HCT116 (cell line): ENCODE data around the gene CEP72. TPM values are rescaled to one million over a fixed set of nuclear protein-coding genes. Genes with fewer than 3 reads are reported as not detected.

Experiments used
- ATAC-seq: fragments of 200-7000 bp; cut with Tn5 transposase; 2 replicates; pipeline ENCODE4 v1.9.1; 2020; ENCODE audit warnings: mild to moderate bottlenecking, moderate library complexity
- BruUV-seq: library from RNA; stranded (reverse); fragments of 400-500 nt; replicated peaks from 2 replicates; lab custom pipeline; 2021; lab: Mats Ljungman, UMichigan
- CTCF ChIA-PET: fragments of 300-600 bp; sonication (Branson Sonifier 250); formaldehyde crosslinking; loops from one replicate; lab custom pipeline; 2021; ENCODE audit warnings: antibody characterized with exemption; lab: Charles Lee
- POLR2A ChIA-PET: fragments of 300-600, 350-600 bp; sonication (Branson Sonifier 250); formaldehyde crosslinking; loops from one replicate; lab custom pipeline; 2021; ENCODE audit warnings: antibody characterized with exemption; lab: Charles Lee
- RAD21 ChIA-PET, 2 experiments: fragments of 300-600 bp; sonication (Branson Sonifier 250); formaldehyde crosslinking; loops; one replicate each; lab custom pipeline; 2023; ENCODE audit warnings: low total read pairs in 2 of 2; ENCODE audit not compliant: uncharacterized antibody in 2 of 2, unreplicated experiment in 2 of 2, low non-redundant PET in 1 of 2; lab: Charles Lee
- DNase-seq: peaks from one replicate; pipeline ENCODE4 v3.0.0-alpha.2; 2010; ENCODE audit warnings: low read depth, low spot score
- H2AFZ ChIP-seq: fragments of 200-600 bp; shearing (Covaris generic), sonication (generic); 2 replicates; pipeline ENCODE4 v1.6.1; 2017; ENCODE audit warnings: low read depth, mixed run types, mixed read lengths, antibody characterized with exemption, low read length; ENCODE audit not compliant: poor library complexity, severe bottlenecking
- H3K27ac ChIP-seq: 2 replicates; pipeline ENCODE4 v1.5.1; 2012; ENCODE audit warnings: low read depth, low read length
- H3K27me3 ChIP-seq: fragments of 200-600 bp; sonication (generic); 2 replicates; pipeline ENCODE4 v1.6.1; 2016; ENCODE audit warnings: mixed run types, low read length, mixed read lengths; ENCODE audit not compliant: insufficient read depth
- H3K36me3 ChIP-seq, 2 experiments: fragments of 200-500 bp in 1 of 2; fragments of 200-600 bp in 1 of 2; sonication (Bioruptor generic) in 1 of 2; sonication (generic) in 1 of 2; 2 replicates each; pipeline versions ENCODE4 v1.5.1 to v1.6.1; 2014 to 2016; ENCODE audit warnings: low read length in 2 of 2, inconsistent platforms in 1 of 2, mixed read lengths in 1 of 2, mixed run types in 1 of 2; ENCODE audit not compliant: insufficient read depth in 2 of 2, control insufficient read depth in 1 of 2
- H3K4me1 ChIP-seq, 2 experiments: fragments of 200-600 bp in 1 of 2; sonication (generic) in 1 of 2; 2 replicates each; pipeline versions ENCODE4 v1.5.1 to v1.6.1; 2012 to 2017; ENCODE audit warnings: low read length in 2 of 2, inconsistent platforms in 1 of 2, mild to moderate bottlenecking in 1 of 2, mixed read lengths in 1 of 2, mixed run types in 1 of 2, moderate library complexity in 1 of 2; ENCODE audit not compliant: insufficient read depth in 2 of 2, control insufficient read depth in 1 of 2
- H3K4me2 ChIP-seq: fragments of 200-600 bp; sonication (generic); 2 replicates; pipeline ENCODE4 v1.6.1; 2017; ENCODE audit warnings: mixed run types, low read length, mixed read lengths
- H3K4me3 ChIP-seq, 2 experiments: fragments of 200-600 bp in 1 of 2; sonication (generic) in 1 of 2; replicated peaks in 1 of 2; 2 replicates each; pipeline ENCODE4 v1.5.1; 2011 to 2016; ENCODE audit warnings: low read length in 2 of 2, control low read depth in 1 of 2, low read depth in 1 of 2, mild to moderate bottlenecking in 1 of 2, mixed read lengths in 1 of 2, mixed run types in 1 of 2
- H3K79me2 ChIP-seq: fragments of 200-600 bp; sonication (generic); 2 replicates; pipeline ENCODE4 v1.6.1; 2017; ENCODE audit warnings: mild to moderate bottlenecking, mixed run types, low read length, moderate library complexity, mixed read lengths; ENCODE audit not compliant: insufficient read depth
- H3K9ac ChIP-seq: fragments of 200-600 bp; sonication (generic); 2 replicates; pipeline ENCODE4 v1.6.1; 2016; ENCODE audit warnings: low read length, mixed read lengths
- H3K9me2 ChIP-seq: fragments of 200-600 bp; sonication (generic), shearing (Covaris generic); 2 replicates; pipeline ENCODE4 v1.6.1; 2017; ENCODE audit warnings: mixed run types, mild to moderate bottlenecking, moderate library complexity; ENCODE audit not compliant: insufficient read depth
- H3K9me3 ChIP-seq, 2 experiments: fragments of 200-500 bp in 1 of 2; fragments of 200-600 bp in 1 of 2; sonication (Bioruptor generic) in 1 of 2; sonication (generic) in 1 of 2; 2 replicates each; pipeline ENCODE4 v1.6.1; 2014 to 2017; ENCODE audit warnings: low read length in 2 of 2, mixed read lengths in 2 of 2, inconsistent platforms in 1 of 2, low read depth in 1 of 2, mild to moderate bottlenecking in 1 of 2, mixed run types in 1 of 2, moderate library complexity in 1 of 2; ENCODE audit not compliant: control insufficient read depth in 1 of 2, insufficient read depth in 1 of 2
- H4K20me1 ChIP-seq: fragments of 200-600 bp; sonication (generic), shearing (Covaris generic); 2 replicates; pipeline ENCODE4 v1.6.1; 2017; ENCODE audit warnings: mixed run types, mild to moderate bottlenecking, moderate library complexity; ENCODE audit not compliant: insufficient read depth
- CBX3 ChIP-seq: IDR thresholded peaks from 2 replicates; pipeline ENCODE4 v1.6.1; 2012; ENCODE audit warnings: low read depth
- CEBPB ChIP-seq: IDR thresholded peaks from 2 replicates; pipeline ENCODE4 v1.6.1; 2012; ENCODE audit warnings: low read depth
- EGR1 ChIP-seq: IDR thresholded peaks from 2 replicates; pipeline ENCODE4 v1.6.1; 2012; ENCODE audit warnings: low read depth
- ELF1 ChIP-seq: IDR thresholded peaks from 2 replicates; pipeline ENCODE4 v1.6.1; 2012; ENCODE audit warnings: low read depth, borderline replicate concordance
- EZH2 ChIP-seq: fragments of 200-600 bp; sonication (generic); IDR thresholded peaks from 2 replicates; pipeline ENCODE4 v1.6.1; 2017; ENCODE audit warnings: antibody characterized with exemption, mixed run types
- EZH2phosphoT487 ChIP-seq: fragments of 200-600 bp; IDR thresholded peaks from 2 replicates; pipeline ENCODE4 v1.6.1; 2018; ENCODE audit warnings: antibody characterized with exemption, borderline replicate concordance
- FOSL1 ChIP-seq: IDR thresholded peaks from 2 replicates; pipeline ENCODE4 v1.6.1; 2012; ENCODE audit warnings: low read depth
- JUND ChIP-seq: IDR thresholded peaks from 2 replicates; pipeline ENCODE4 v1.6.1; 2012
- POLR2A ChIP-seq: IDR thresholded peaks from 2 replicates; pipeline ENCODE4 v1.7.0; 2011; ENCODE audit warnings: borderline replicate concordance; ENCODE audit not compliant: insufficient read depth, insufficient read length; ENCODE audit errors: extremely low read depth
- POLR2AphosphoS5 ChIP-seq: IDR thresholded peaks from 2 replicates; pipeline ENCODE4 v1.6.1; 2011; ENCODE audit warnings: mild to moderate bottlenecking, low read depth, low read length, moderate library complexity
- RAD21 ChIP-seq: IDR thresholded peaks from 2 replicates; pipeline ENCODE4 v1.6.1; 2012; ENCODE audit warnings: low read depth, mild to moderate bottlenecking
- SIN3A ChIP-seq: IDR thresholded peaks from 2 replicates; pipeline ENCODE4 v1.6.1; 2012; ENCODE audit warnings: low read depth
- SP1 ChIP-seq: IDR thresholded peaks from 2 replicates; pipeline ENCODE4 v1.6.1; 2012; ENCODE audit warnings: low read depth
- SRF ChIP-seq: IDR thresholded peaks from 2 replicates; pipeline ENCODE4 v1.6.1; 2012; ENCODE audit warnings: low read depth
- TCF7L2 ChIP-seq: IDR thresholded peaks from 2 replicates; pipeline ENCODE4 v1.7.0; 2011; ENCODE audit warnings: borderline replicate concordance, inconsistent platforms; ENCODE audit not compliant: insufficient read depth, insufficient read length; ENCODE audit errors: extremely low read depth
- ZBTB33 ChIP-seq: IDR thresholded peaks from 2 replicates; pipeline ENCODE4 v1.6.1; 2011; ENCODE audit warnings: mild to moderate bottlenecking, low read length, moderate library complexity; ENCODE audit not compliant: insufficient replicate concordance; ENCODE audit errors: extremely low read depth
- ZFX ChIP-seq: fragments of 450-650 bp; IDR thresholded peaks from 2 replicates; pipeline ENCODE4 v1.6.1; 2017
- intact Hi-C: fragments of 100-400 bp; cut with micrococcal nuclease; formaldehyde crosslinking; loops from 2 replicates; pipeline ENCODE4 v1.10.0; 2022
- total RNA-seq: library from RNA; stranded (reverse); gene quantifications from one replicate; pipeline ENCODE4 v1.2.1, GENCODE V29; 2021; ENCODE audit not compliant: unreplicated experiment
- TF ChIP-seq, protein P1 (sequence below): IDR thresholded peaks from 2 replicates; pipeline ENCODE4 v1.6.1; 2012; ENCODE audit warnings: low read depth
- TF ChIP-seq, protein P2 (sequence below): IDR thresholded peaks from 2 replicates; pipeline ENCODE4 v1.6.1; 2012
- TF ChIP-seq, protein P3 (sequence below), 3 experiments: fragments of 200-600 bp in 1 of 3; sonication (generic) in 1 of 3; IDR thresholded peaks in 2 of 3; conservative IDR thresholded peaks in 1 of 3; 2 replicates each; pipeline ENCODE4 v1.5.1; 2012 to 2017; ENCODE audit warnings: low read depth in 2 of 3, low read length in 2 of 3, antibody characterized with exemption in 1 of 3, borderline replicate concordance in 1 of 3, control low read depth in 1 of 3, mild to moderate bottlenecking in 1 of 3, mixed read lengths in 1 of 3, mixed run types in 1 of 3, moderate library complexity in 1 of 3; ENCODE audit not compliant: insufficient read depth in 1 of 3

The CEP72 gene
- total RNA-seq, 1 experiment from 2014 or later, result 25.6 TPM

DNA sequence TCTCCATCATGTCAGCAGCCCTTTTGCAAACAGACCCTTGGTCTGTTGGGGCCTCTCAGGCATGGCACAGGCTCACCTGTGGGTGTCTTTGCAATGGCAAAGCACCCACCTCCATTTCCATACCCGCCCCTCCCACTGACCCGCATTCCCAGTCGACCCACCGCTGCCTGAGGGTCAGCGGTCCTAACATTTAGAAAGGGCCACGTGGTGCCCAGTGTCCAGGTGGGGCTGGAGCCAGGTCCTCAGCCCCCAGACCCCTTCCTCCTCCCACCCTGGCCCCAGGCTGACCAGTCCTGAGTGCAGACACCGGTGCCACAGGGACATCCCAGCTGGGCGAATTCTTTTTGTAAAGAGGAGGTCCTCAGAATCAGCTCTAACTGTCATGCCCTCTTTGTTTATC, 43.3 kb upstream of the CEP72 start:
- H3K4me2 ChIP-seq, result no peak overlapping the region
- H3K4me3 ChIP-seq, result no peak overlapping the region
- H3K9me3 ChIP-seq, result no peaks in the 10 kb centered on the region; a peak in 1 of 4 replicates
- H4K20me1 ChIP-seq, result no peaks in the 10 kb centered on the region
- H3K36me3 ChIP-seq, result no peaks in the 10 kb centered on the region
- no peak for DNase-seq
- H3K27ac ChIP-seq, result no peak overlapping the region
- H3K79me2 ChIP-seq, result no peaks in the 10 kb centered on the region
- TF ChIP-seq EZH2 (no peak), FOSL1 (no peak), CBX3 (no peak), ZFX (no peak), CEBPB (no peak), SRF (no peak), TCF7L2 (no peak), POLR2A (no peak), EGR1 (no peak), SIN3A (no peak), POLR2AphosphoS5 (no peak), EZH2phosphoT487 (no peak), ELF1 (no peak), ZBTB33 (no peak), JUND (no peak), SP1 (no peak), RAD21 (no peak)
- TF ChIP-seq, protein P1, sequence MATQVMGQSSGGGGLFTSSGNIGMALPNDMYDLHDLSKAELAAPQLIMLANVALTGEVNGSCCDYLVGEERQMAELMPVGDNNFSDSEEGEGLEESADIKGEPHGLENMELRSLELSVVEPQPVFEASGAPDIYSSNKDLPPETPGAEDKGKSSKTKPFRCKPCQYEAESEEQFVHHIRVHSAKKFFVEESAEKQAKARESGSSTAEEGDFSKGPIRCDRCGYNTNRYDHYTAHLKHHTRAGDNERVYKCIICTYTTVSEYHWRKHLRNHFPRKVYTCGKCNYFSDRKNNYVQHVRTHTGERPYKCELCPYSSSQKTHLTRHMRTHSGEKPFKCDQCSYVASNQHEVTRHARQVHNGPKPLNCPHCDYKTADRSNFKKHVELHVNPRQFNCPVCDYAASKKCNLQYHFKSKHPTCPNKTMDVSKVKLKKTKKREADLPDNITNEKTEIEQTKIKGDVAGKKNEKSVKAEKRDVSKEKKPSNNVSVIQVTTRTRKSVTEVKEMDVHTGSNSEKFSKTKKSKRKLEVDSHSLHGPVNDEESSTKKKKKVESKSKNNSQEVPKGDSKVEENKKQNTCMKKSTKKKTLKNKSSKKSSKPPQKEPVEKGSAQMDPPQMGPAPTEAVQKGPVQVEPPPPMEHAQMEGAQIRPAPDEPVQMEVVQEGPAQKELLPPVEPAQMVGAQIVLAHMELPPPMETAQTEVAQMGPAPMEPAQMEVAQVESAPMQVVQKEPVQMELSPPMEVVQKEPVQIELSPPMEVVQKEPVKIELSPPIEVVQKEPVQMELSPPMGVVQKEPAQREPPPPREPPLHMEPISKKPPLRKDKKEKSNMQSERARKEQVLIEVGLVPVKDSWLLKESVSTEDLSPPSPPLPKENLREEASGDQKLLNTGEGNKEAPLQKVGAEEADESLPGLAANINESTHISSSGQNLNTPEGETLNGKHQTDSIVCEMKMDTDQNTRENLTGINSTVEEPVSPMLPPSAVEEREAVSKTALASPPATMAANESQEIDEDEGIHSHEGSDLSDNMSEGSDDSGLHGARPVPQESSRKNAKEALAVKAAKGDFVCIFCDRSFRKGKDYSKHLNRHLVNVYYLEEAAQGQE, result no peak
- TF ChIP-seq, protein P2, sequence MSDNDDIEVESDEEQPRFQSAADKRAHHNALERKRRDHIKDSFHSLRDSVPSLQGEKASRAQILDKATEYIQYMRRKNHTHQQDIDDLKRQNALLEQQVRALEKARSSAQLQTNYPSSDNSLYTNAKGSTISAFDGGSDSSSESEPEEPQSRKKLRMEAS, result no peak
- TF ChIP-seq, protein P3, sequence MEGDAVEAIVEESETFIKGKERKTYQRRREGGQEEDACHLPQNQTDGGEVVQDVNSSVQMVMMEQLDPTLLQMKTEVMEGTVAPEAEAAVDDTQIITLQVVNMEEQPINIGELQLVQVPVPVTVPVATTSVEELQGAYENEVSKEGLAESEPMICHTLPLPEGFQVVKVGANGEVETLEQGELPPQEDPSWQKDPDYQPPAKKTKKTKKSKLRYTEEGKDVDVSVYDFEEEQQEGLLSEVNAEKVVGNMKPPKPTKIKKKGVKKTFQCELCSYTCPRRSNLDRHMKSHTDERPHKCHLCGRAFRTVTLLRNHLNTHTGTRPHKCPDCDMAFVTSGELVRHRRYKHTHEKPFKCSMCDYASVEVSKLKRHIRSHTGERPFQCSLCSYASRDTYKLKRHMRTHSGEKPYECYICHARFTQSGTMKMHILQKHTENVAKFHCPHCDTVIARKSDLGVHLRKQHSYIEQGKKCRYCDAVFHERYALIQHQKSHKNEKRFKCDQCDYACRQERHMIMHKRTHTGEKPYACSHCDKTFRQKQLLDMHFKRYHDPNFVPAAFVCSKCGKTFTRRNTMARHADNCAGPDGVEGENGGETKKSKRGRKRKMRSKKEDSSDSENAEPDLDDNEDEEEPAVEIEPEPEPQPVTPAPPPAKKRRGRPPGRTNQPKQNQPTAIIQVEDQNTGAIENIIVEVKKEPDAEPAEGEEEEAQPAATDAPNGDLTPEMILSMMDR (IDR thresholded peaks at IDR 0.05 in 2 of 3, conservative IDR thresholded peaks at IDR 0.05 in 1 of 3; ENCODE audit: borderline replicate concordance in 1 of 3, insufficient read depth in 1 of 3, low read depth in 2 of 3, low read length in 2 of 3), result no peak
- TF ChIP-seq, all 23 proteins: peak for 0
- no TSS peak for BruUV-seq
- ChIA-PET POLR2A (no interaction called here), RAD21 (no interaction called here), CTCF (no interaction called here)
- Histone ChIP-seq H3K27me3 (no peaks in the 10 kb centered on the region), H3K9me2 (no peaks in the 10 kb centered on the region), H2AFZ (no peak overlapping the region), H3K4me1 (no peaks in the 10 kb centered on the region), H3K9ac (no peak overlapping the region)
- intact Hi-C loops, result no loop called here
- no peak for ATAC-seq
